Measurements from ENCODE around the gene GAP43. TPM values are rescaled to one million over a fixed set of nuclear protein-coding genes. Genes with fewer than 3 reads are reported as not detected.

Gene GAP43
- total and polyA plus RNA-seq, 4 donors, result 0.06 to 0.60 (median 0.19) TPM

GRCh38 chr3:115626721-115627120 lies 3.4 kb downstream of the GAP43 start:
- H3K9me3 ChIP-seq (ENCODE audit: control insufficient read depth in 4 of 4, insufficient read depth in 3 of 4, low read length in 3 of 4), result no peaks in the 10 kb centered on the region
- 25 to 48% methylated on average over 3 of the region's 3 CpGs for WGBS, 2 donors
- TF ChIP-seq CTCF (IDR thresholded peaks at IDR 0.05; ENCODE audit: control extremely low read depth, extremely low read depth), result no peak
- H3K4me3 ChIP-seq, result no peak overlapping the region
- H3K27ac ChIP-seq (ENCODE audit: low read depth in 1 of 2, low read length in 1 of 2), result no peak overlapping the region
- no peaks in the 10 kb centered on the region for H3K36me3 ChIP-seq (ENCODE audit: control insufficient read depth in 4 of 4, insufficient read depth in 4 of 4, low read length in 4 of 4)
- H3K27me3 ChIP-seq (ENCODE audit: control insufficient read depth in 3 of 3, insufficient read depth in 3 of 3, low read length in 2 of 3), result peaks cover 0 to 39% (median 35%) of the 10 kb centered on the region in 3 donors
- H3K4me1 ChIP-seq (ENCODE audit: control insufficient read depth in 5 of 5, insufficient read depth in 5 of 5, low read length in 5 of 5), result peaks cover 0 to 12% (median 0%) of the 10 kb centered on the region in 5 donors
- ATAC-seq (ENCODE audit: insufficient read depth, low FRiP score) (no peak), DNase-seq (no peak)
- H3K9ac ChIP-seq (ENCODE audit: insufficient read depth in 1 of 2, low read length in 2 of 2), result no peak overlapping the region

- 55 to 62% methylated on average over 3 of the region's 3 CpGs for WGBS, 2 donors
- Histone ChIP-seq H3K36me3 (ENCODE audit: control insufficient read depth in 4 of 4, insufficient read depth in 4 of 4, low read length in 4 of 4) (no peaks in the 10 kb centered on the region), H3K27ac (ENCODE audit: low read depth in 1 of 2, low read length in 1 of 2) (no peak overlapping the region), H3K27me3 (ENCODE audit: control insufficient read depth in 3 of 3, insufficient read depth in 3 of 3, low read length in 2 of 3) (peaks cover 0 to 39% (median 35%) of the 10 kb centered on the region in 3 donors), H3K4me1 (ENCODE audit: control insufficient read depth in 5 of 5, insufficient read depth in 5 of 5, low read length in 5 of 5) (peaks cover 0 to 12% (median 0%) of the 10 kb centered on the region in 5 donors), H3K9me3 (ENCODE audit: control insufficient read depth in 4 of 4, insufficient read depth in 3 of 4, low read length in 3 of 4) (no peaks in the 10 kb centered on the region), H3K4me3 (no peak overlapping the region), H3K9ac (ENCODE audit: insufficient read depth in 1 of 2, low read length in 2 of 2) (no peak overlapping the region)
- ATAC-seq (ENCODE audit: insufficient read depth, low FRiP score) (no peak), DNase-seq (no peak)
- TF ChIP-seq CTCF (IDR thresholded peaks at IDR 0.05; ENCODE audit: control extremely low read depth, extremely low read depth), result no peak
Measured at GRCh38 chr3:115627180-115628074, 4.1 kb downstream of the GAP43 start.

GRCh38 chr3:115628075-115628412 lies 4.7 kb downstream of the GAP43 start:
- no peaks in the 10 kb centered on the region for H3K9me3 ChIP-seq (ENCODE audit: control insufficient read depth in 4 of 4, insufficient read depth in 3 of 4, low read length in 3 of 4)
- ATAC-seq (ENCODE audit: insufficient read depth, low FRiP score), result no peak
- 42 to 60% methylated on average over 1 of the region's 1 CpG for WGBS, 2 donors
- DNase-seq, result no peak
- peaks cover 0 to 12% (median 0%) of the 10 kb centered on the region in 5 donors for H3K4me1 ChIP-seq (ENCODE audit: control insufficient read depth in 5 of 5, insufficient read depth in 5 of 5, low read length in 5 of 5)
- no peaks in the 10 kb centered on the region for H3K36me3 ChIP-seq (ENCODE audit: control insufficient read depth in 4 of 4, insufficient read depth in 4 of 4, low read length in 4 of 4)
- no peak overlapping the region for H3K9ac ChIP-seq (ENCODE audit: insufficient read depth in 1 of 2, low read length in 2 of 2)
- H3K27me3 ChIP-seq (ENCODE audit: control insufficient read depth in 3 of 3, insufficient read depth in 3 of 3, low read length in 2 of 3), result peaks cover 0 to 36% (median 35%) of the 10 kb centered on the region in 3 donors
- no peak overlapping the region for H3K4me3 ChIP-seq
- TF ChIP-seq CTCF (IDR thresholded peaks at IDR 0.05; ENCODE audit: control extremely low read depth, extremely low read depth), result no peak
- H3K27ac ChIP-seq (ENCODE audit: low read depth in 1 of 2, low read length in 1 of 2), result no peak overlapping the region
